Activated CD4-positive, CD25-positive, alpha-beta regulatory T cell treated with anti-CD3 and anti-CD28 coated beads, Interleukin-2, amount 50 U/mL, for 16 hours (primary cell): ENCODE data around the gene ZNF575.
"Not testable (repeated sequence)": the region's sequence is repeated elsewhere in the genome, so short reads cannot be mapped to it uniquely, and the experiment has no call there.

Experiments used
- DNase-seq: peaks from one replicate; pipeline ENCODE4 v3.0.0-alpha.2; 2020; ENCODE audit warnings: low read depth, low spot score

ZNF575 gene

GRCh38 chr19:43544077-43544476, 11.1 kb downstream of the ZNF575 start:
- DNase-seq: no peak

GRCh38 chr19:43545276-43545675, 12.3 kb downstream of the ZNF575 start:
- DNase-seq: no peak

GRCh38 chr19:43545981-43546380, 13.0 kb downstream of the ZNF575 start:
- DNase-seq: no peak

GRCh38 chr19:43546581-43546980, 13.6 kb downstream of the ZNF575 start:
- DNase-seq: no peak

GRCh38 chr19:43547926-43548325, 14.9 kb downstream of the ZNF575 start:
- not testable (repeated sequence) for DNase-seq

GRCh38 chr19:43548706-43549105, 15.7 kb downstream of the ZNF575 start:
- DNase-seq: no peak

GRCh38 chr19:43551399-43552197, 18.6 kb downstream of the ZNF575 start:
- no peak for DNase-seq

GRCh38 chr19:43552198-43552450, 19.1 kb downstream of the ZNF575 start:
- DNase-seq: no peak

- DNase-seq: no peak
These were observed 19.6 kb downstream of the ZNF575 start for GRCh38 chr19:43552616-43553015.

- no peak for DNase-seq
These were observed 20.7 kb downstream of the ZNF575 start for GRCh38 chr19:43553656-43554055.

GRCh38 chr19:43554317-43554895, 21.4 kb downstream of the ZNF575 start:
- no peak for DNase-seq

- DNase-seq: peak; percentile 67
These were observed 22.3 kb downstream of the ZNF575 start for GRCh38 chr19:43555185-43555770.

- DNase-seq: no peak
These were observed 27.7 kb downstream of the ZNF575 start for GRCh38 chr19:43560687-43561086.

GRCh38 chr19:43561139-43561970, 28.4 kb downstream of the ZNF575 start:
- no peak for DNase-seq

- DNase-seq: no peak
These were observed 29.3 kb downstream of the ZNF575 start for GRCh38 chr19:43562226-43562697.

- DNase-seq: peak; percentile 55
These were observed 29.8 kb downstream of the ZNF575 start for GRCh38 chr19:43562698-43563241.

GRCh38 chr19:43563816-43564457, 30.9 kb downstream of the ZNF575 start:
- DNase-seq: no peak

GRCh38 chr19:43564800-43565199, 31.8 kb downstream of the ZNF575 start:
- no peak for DNase-seq

- no peak for DNase-seq
These were observed 36.7 kb downstream of the ZNF575 start for GRCh38 chr19:43569657-43570056.

GRCh38 chr19:43570174-43570791, 37.3 kb downstream of the ZNF575 start:
- DNase-seq: no peak

- no peak for DNase-seq
These were observed 39.2 kb downstream of the ZNF575 start for GRCh38 chr19:43572171-43572588.
